ENCODE measurements around the gene IRX4. TPM values are rescaled to one million over a fixed set of nuclear protein-coding genes. Genes with fewer than 3 reads are reported as not detected.

Gene IRX4
- total and polyA plus RNA-seq, 7 donors, result 0.05 to 0.65 (median 0.48) TPM; not detected in 4

GRCh38 chr5:1915316-1915715 lies 32.6 kb upstream of the IRX4 start:
- Histone ChIP-seq H3K27ac (no peak overlapping the region), H3K36me3 (ENCODE audit: insufficient read depth in 1 of 2, low read depth in 1 of 2) (no peaks in the 10 kb centered on the region), H3K9me3 (no peaks in the 10 kb centered on the region), H3K4me3 (no peak overlapping the region), H3K4me1 (no peaks in the 10 kb centered on the region), H3K27me3 (ENCODE audit: insufficient read depth in 3 of 3, low read length in 2 of 3) (no peaks in the 10 kb centered on the region)
- ATAC-seq (no peak), DNase-seq (no peak)
- TF ChIP-seq CTCF (IDR thresholded peaks at IDR 0.05), result no peak
- intact Hi-C loops (cut with DNase I), result no loop called here
- WGBS, 3 donors, result 88 to 94% (median 93%) methylated on average over 8 of the region's 8 CpGs

- intact Hi-C loops (cut with DNase I), result no loop called here
- Histone ChIP-seq H3K27me3 (ENCODE audit: insufficient read depth in 3 of 3, low read length in 2 of 3) (no peaks in the 10 kb centered on the region), H3K27ac (no peak overlapping the region), H3K9me3 (no peaks in the 10 kb centered on the region), H3K4me1 (no peaks in the 10 kb centered on the region), H3K36me3 (ENCODE audit: insufficient read depth in 1 of 2, low read depth in 1 of 2) (no peaks in the 10 kb centered on the region), H3K4me3 (no peak overlapping the region)
- WGBS, 3 donors, result 85 to 93% (median 90%) methylated on average over 8 of the region's 8 CpGs
- DNase-seq, result no peak
- TF ChIP-seq CTCF (IDR thresholded peaks at IDR 0.05), result no peak
- no peak for ATAC-seq
Observed at GRCh38 chr5:1914471-1914870, 31.7 kb upstream of the IRX4 start.

- WGBS, 3 donors, result 74 to 81% (median 81%) methylated on average over 15 of the region's 15 CpGs
- no peaks in the 10 kb centered on the region for H3K36me3 ChIP-seq (ENCODE audit: insufficient read depth in 1 of 2, low read depth in 1 of 2)
- ATAC-seq (no peak), DNase-seq (no peak)
- no peak for TF ChIP-seq CTCF (IDR thresholded peaks at IDR 0.05)
- H3K9me3 ChIP-seq, result no peaks in the 10 kb centered on the region
- no peak overlapping the region for H3K27ac ChIP-seq
- H3K4me3 ChIP-seq, result no peak overlapping the region
- H3K27me3 ChIP-seq (ENCODE audit: insufficient read depth in 3 of 3, low read length in 2 of 3), result peaks cover 0 to under 1% (median 0%) of the 10 kb centered on the region in 3 donors
- intact Hi-C loops (cut with DNase I), result no loop called here
- H3K4me1 ChIP-seq, result no peaks in the 10 kb centered on the region
Observed at GRCh38 chr5:1913578-1913977, 30.9 kb upstream of the IRX4 start.

GRCh38 chr5:1912951-1913565 lies 30.3 kb upstream of the IRX4 start:
- Histone ChIP-seq H3K9me3 (no peaks in the 10 kb centered on the region), H3K27me3 (ENCODE audit: insufficient read depth in 3 of 3, low read length in 2 of 3) (peaks cover 0 to 2% (median 0%) of the 10 kb centered on the region in 3 donors), H3K36me3 (ENCODE audit: insufficient read depth in 1 of 2, low read depth in 1 of 2) (no peaks in the 10 kb centered on the region), H3K27ac (no peak overlapping the region), H3K4me3 (no peak overlapping the region), H3K4me1 (no peaks in the 10 kb centered on the region)
- intact Hi-C loops (cut with DNase I), result no loop called here
- TF ChIP-seq CTCF (IDR thresholded peaks at IDR 0.05), result no peak
- WGBS, 3 donors, result 81 to 84% (median 82%) methylated on average over 18 of the region's 18 CpGs
- no peak for ATAC-seq
- DNase-seq, result no peak

GRCh38 chr5:1911773-1912235 lies 29.1 kb upstream of the IRX4 start:
- no peaks in the 10 kb centered on the region for H3K36me3 ChIP-seq (ENCODE audit: insufficient read depth in 1 of 2, low read depth in 1 of 2)
- TF ChIP-seq CTCF (IDR thresholded peaks at IDR 0.05), result no peak
- H3K27me3 ChIP-seq (ENCODE audit: insufficient read depth in 3 of 3, low read length in 2 of 3), result peaks cover 0 to 2% (median 0%) of the 10 kb centered on the region in 3 donors
- intact Hi-C loops (cut with DNase I), result no loop called here
- H3K4me1 ChIP-seq, result no peaks in the 10 kb centered on the region
- 66 to 79% (median 74%) methylated on average over 25 to 26 of the region's 26 CpGs for WGBS, 3 donors
- H3K4me3 ChIP-seq, result no peak overlapping the region
- DNase-seq (no peak), ATAC-seq (no peak)
- H3K9me3 ChIP-seq, result no peaks in the 10 kb centered on the region
- no peak overlapping the region for H3K27ac ChIP-seq
